HG02973 (cell line): ENCODE measurements around the gene KIT.

Source experiments
- ATAC-seq: cut with Tn5 transposase; IDR thresholded peaks from one replicate; pipeline ENCODE4 v1.9.1; 2021; ENCODE audit warnings: moderate library complexity; ENCODE audit not compliant: unreplicated experiment

KIT gene

GRCh38 chr4:54659749-54660535 is 2.2 kb downstream of the KIT start:
- no peak for ATAC-seq

GRCh38 chr4:54660591-54660990 is 2.8 kb downstream of the KIT start:
- no peak for ATAC-seq

- ATAC-seq, result no peak
Measured at GRCh38 chr4:54661169-54661568, 3.4 kb downstream of the KIT start.

- ATAC-seq, result no peak
Measured at GRCh38 chr4:54661686-54662085, 3.9 kb downstream of the KIT start.

- no peak for ATAC-seq
Measured at GRCh38 chr4:54662123-54662522, 4.4 kb downstream of the KIT start.

- no peak for ATAC-seq
Measured at GRCh38 chr4:54662901-54663585, 5.3 kb downstream of the KIT start.

GRCh38 chr4:54664400-54664799 is 6.6 kb downstream of the KIT start:
- no peak for ATAC-seq

GRCh38 chr4:54668014-54668611 is 10.4 kb downstream of the KIT start:
- ATAC-seq, result no peak

GRCh38 chr4:54669831-54670230 is 12.1 kb downstream of the KIT start:
- no peak for ATAC-seq

- ATAC-seq, result no peak
Measured at GRCh38 chr4:54675721-54676461, 18.1 kb downstream of the KIT start.

- no peak for ATAC-seq
Measured at GRCh38 chr4:54676658-54677057, 18.9 kb downstream of the KIT start.

GRCh38 chr4:54677416-54677815 is 19.7 kb downstream of the KIT start:
- no peak for ATAC-seq

- no peak for ATAC-seq
Measured at GRCh38 chr4:54677853-54678650, 20.3 kb downstream of the KIT start.

GRCh38 chr4:54678826-54679225 is 21.1 kb downstream of the KIT start:
- no peak for ATAC-seq

- ATAC-seq, result no peak
Measured at GRCh38 chr4:54679813-54680212, 22.1 kb downstream of the KIT start.

- ATAC-seq, result no peak
Measured at GRCh38 chr4:54683616-54684346, 26.0 kb downstream of the KIT start.

GRCh38 chr4:54685810-54686209 is 28.1 kb downstream of the KIT start:
- no peak for ATAC-seq

GRCh38 chr4:54687887-54688841 is 30.4 kb downstream of the KIT start:
- no peak for ATAC-seq

GRCh38 chr4:54695337-54695736 is 37.6 kb downstream of the KIT start:
- no peak for ATAC-seq
